MM.1S (cell line): ENCODE measurements around the gene NUP153.

ENCODE experiments used
- CTCF ChIP-seq: fragments of 300-600 bp; sonication (generic); IDR thresholded peaks from 2 replicates; pipeline ENCODE4 v1.5.1; 2016; ENCODE audit warnings: antibody characterized with exemption, low read length, mixed read lengths
- EZH2 ChIP-seq: fragments of 300-600 bp; sonication (generic); optimal IDR thresholded peaks from 2 replicates; pipeline ENCODE3; 2017; ENCODE audit warnings: low read depth, mild to moderate bottlenecking, antibody characterized with exemption, low read length, mixed read lengths
- EZH2phosphoT487 ChIP-seq: fragments of 300-600 bp; sonication (generic); IDR thresholded peaks from 2 replicates; pipeline ENCODE4 v1.6.1; 2018; ENCODE audit warnings: antibody characterized with exemption, low read length

- TF ChIP-seq CTCF (no peak), EZH2 (no peak), EZH2phosphoT487 (no peak)
Measured at GRCh38 chr6:17606606-17607005, 100.1 kb downstream of the NUP153 start.
